ENCODE measurements around the gene MAGI2.

DNA sequence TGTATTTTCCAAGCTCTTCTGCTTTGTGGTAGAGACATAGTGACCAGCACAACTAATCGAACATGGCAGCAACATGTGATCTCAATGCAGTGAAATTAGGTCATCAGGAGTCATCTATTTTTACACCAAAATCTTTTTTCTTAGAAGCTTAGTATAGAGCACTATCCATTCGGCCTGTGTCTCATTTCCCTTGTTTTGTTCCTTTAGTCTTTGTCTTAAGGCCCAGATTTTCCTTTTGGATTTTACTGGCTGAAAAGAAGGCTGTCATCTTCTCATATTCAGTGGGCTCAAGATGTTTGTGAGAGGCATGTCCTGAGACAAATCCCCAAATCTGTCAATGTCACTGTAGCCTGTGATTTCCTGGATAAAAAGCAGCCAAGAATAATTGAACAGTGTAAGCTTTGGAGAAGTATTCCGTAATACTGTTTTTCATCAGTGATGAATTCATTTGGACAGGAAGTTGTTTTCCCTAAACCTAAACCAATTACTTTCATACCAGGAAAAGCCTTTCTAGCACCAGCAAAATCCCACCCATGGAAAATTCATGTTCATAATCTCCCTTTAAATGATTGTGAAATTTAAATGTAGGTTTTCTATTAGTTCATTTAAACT is 55.2 kb downstream of the MAGI2 start:
- TF ChIP-seq, protein P1, sequence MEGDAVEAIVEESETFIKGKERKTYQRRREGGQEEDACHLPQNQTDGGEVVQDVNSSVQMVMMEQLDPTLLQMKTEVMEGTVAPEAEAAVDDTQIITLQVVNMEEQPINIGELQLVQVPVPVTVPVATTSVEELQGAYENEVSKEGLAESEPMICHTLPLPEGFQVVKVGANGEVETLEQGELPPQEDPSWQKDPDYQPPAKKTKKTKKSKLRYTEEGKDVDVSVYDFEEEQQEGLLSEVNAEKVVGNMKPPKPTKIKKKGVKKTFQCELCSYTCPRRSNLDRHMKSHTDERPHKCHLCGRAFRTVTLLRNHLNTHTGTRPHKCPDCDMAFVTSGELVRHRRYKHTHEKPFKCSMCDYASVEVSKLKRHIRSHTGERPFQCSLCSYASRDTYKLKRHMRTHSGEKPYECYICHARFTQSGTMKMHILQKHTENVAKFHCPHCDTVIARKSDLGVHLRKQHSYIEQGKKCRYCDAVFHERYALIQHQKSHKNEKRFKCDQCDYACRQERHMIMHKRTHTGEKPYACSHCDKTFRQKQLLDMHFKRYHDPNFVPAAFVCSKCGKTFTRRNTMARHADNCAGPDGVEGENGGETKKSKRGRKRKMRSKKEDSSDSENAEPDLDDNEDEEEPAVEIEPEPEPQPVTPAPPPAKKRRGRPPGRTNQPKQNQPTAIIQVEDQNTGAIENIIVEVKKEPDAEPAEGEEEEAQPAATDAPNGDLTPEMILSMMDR (conservative IDR thresholded peaks at IDR 0.05; ENCODE audit: low read length) = no peak
- TF ChIP-seq EZH2phosphoT487 (IDR thresholded peaks at IDR 0.05; ENCODE audit: borderline replicate concordance) = no peak

Measured in Loucy (cell line).